Dermis microvascular lymphatic vessel endothelial cell (primary cell): ENCODE results near the gene STXBP5L. TPM values are rescaled to one million over a fixed set of nuclear protein-coding genes. Genes with fewer than 3 reads are reported as not detected.
A peak's percentile ranks its signal among the peaks of the same experiment; 100 is the strongest.
"Not testable (repeated sequence)": the region's sequence is repeated elsewhere in the genome, so short reads cannot be mapped to it uniquely, and the experiment has no call there.

Experiments used
- DNase-seq, 2 donors: peaks; one replicate each; pipeline versions ENCODE4 v3.0.0 to v3.0.0-alpha.2; 2010; ENCODE audit warnings: low read depth in 2 of 2
- total RNA-seq: library from RNA; depleted of rRNA; stranded (reverse); fragments of >200 nt; gene quantifications from 2 replicates; pipeline ENCODE4 v1.2.1, GENCODE V29; 2014

STXBP5L gene
- total RNA-seq, 1 donor from 2014 or later: not detected

- DNase-seq: not testable (repeated sequence)
These were observed 322.2 kb downstream of the STXBP5L start for GRCh38 chr3:121230194-121230593.

GRCh38 chr3:121231872-121232271 lies 323.9 kb downstream of the STXBP5L start:
- no peak for DNase-seq

GRCh38 chr3:121232309-121233225 lies 324.6 kb downstream of the STXBP5L start:
- DNase-seq: no peak

- DNase-seq: no peak
These were observed 335.2 kb downstream of the STXBP5L start for GRCh38 chr3:121243208-121243607.

- DNase-seq: no peak
These were observed 344.7 kb downstream of the STXBP5L start for GRCh38 chr3:121252676-121253075.

GRCh38 chr3:121269389-121269788 lies 361.4 kb downstream of the STXBP5L start:
- no peak for DNase-seq

- DNase-seq: no peak
These were observed 366.4 kb downstream of the STXBP5L start for GRCh38 chr3:121274411-121274810.

GRCh38 chr3:121295452-121295851 lies 387.4 kb downstream of the STXBP5L start:
- no peak for DNase-seq

GRCh38 chr3:121295979-121296378 lies 388.0 kb downstream of the STXBP5L start:
- no peak for DNase-seq

- no peak for DNase-seq
These were observed 416.3 kb downstream of the STXBP5L start for GRCh38 chr3:121324320-121324719.

GRCh38 chr3:121330118-121330517 lies 422.1 kb downstream of the STXBP5L start:
- no peak for DNase-seq

GRCh38 chr3:121330634-121331033 lies 422.6 kb downstream of the STXBP5L start:
- DNase-seq: no peak

GRCh38 chr3:121355960-121356359 lies 448.0 kb downstream of the STXBP5L start:
- not testable (repeated sequence) for DNase-seq

GRCh38 chr3:121362035-121362734 lies 454.2 kb downstream of the STXBP5L start:
- DNase-seq: no peak

GRCh38 chr3:121388308-121388707 lies 480.3 kb downstream of the STXBP5L start:
- DNase-seq: not testable (repeated sequence)

GRCh38 chr3:121395967-121396366 lies 488.0 kb downstream of the STXBP5L start:
- DNase-seq: not testable (repeated sequence)

- DNase-seq: peak; percentile 50 to 55
These were observed 490.0 kb downstream of the STXBP5L start for GRCh38 chr3:121398051-121398450.

GRCh38 chr3:121399820-121400219 lies 491.8 kb downstream of the STXBP5L start:
- no peak for DNase-seq

- no peak for DNase-seq
These were observed 497.6 kb downstream of the STXBP5L start for GRCh38 chr3:121405631-121406030.

- DNase-seq: no peak
These were observed 503.5 kb downstream of the STXBP5L start for GRCh38 chr3:121411523-121411922.

GRCh38 chr3:121414924-121415323 lies 506.9 kb downstream of the STXBP5L start:
- no peak for DNase-seq

- DNase-seq: no peak
These were observed 510.2 kb downstream of the STXBP5L start for GRCh38 chr3:121418182-121418581.

- no peak for DNase-seq
These were observed 516.5 kb downstream of the STXBP5L start for GRCh38 chr3:121424549-121424948.
